Urinary bladder (tissue), 4 donors: ENCODE results near the gene LIMD2. TPM values are rescaled to one million over a fixed set of nuclear protein-coding genes. Genes with fewer than 3 reads are reported as not detected.

Experiments
- DNase-seq: peaks from one replicate; pipeline ENCODE4 v3.0.0-alpha.2; 2015; ENCODE audit errors: extremely low spot score
- H3K27ac ChIP-seq: one replicate; pipeline ENCODE4 v1.5.1; 2013; ENCODE audit warnings: low read depth, mild to moderate bottlenecking, moderate library complexity
- H3K36me3 ChIP-seq: one replicate; pipeline ENCODE4 v1.6.1; 2013; ENCODE audit warnings: mild to moderate bottlenecking, moderate library complexity; ENCODE audit not compliant: insufficient read depth
- H3K4me1 ChIP-seq: one replicate; pipeline ENCODE4 v1.6.1; 2013; ENCODE audit warnings: mild to moderate bottlenecking, moderate library complexity; ENCODE audit not compliant: insufficient read depth
- H3K4me3 ChIP-seq: one replicate; pipeline ENCODE4 v1.5.1; 2013; ENCODE audit warnings: low read depth, low read length
- WGBS: extraction: QIAGEN DNeasy Blood & Tissue Kit; methylation state at CpG from one replicate; pipeline ENCODE4 v1.1.7; 2013; 5-methylcytosine and 5-hydroxymethylcytosine counted together
- polyA plus RNA-seq: library from polyadenylated mRNA; stranded (reverse); fragments of 200-250 nt; gene quantifications from one replicate; pipeline ENCODE4 v1.2.3, GENCODE V29; 2013
- total RNA-seq: library from RNA; depleted of rRNA; stranded (reverse); fragments of >200 nt; gene quantifications from one replicate; pipeline ENCODE4 v1.2.3, GENCODE V29; 2014
- donor health status: healthy with polysubstance abuse.
- donor health status: healthy.

The LIMD2 gene
- total and polyA plus RNA-seq, 2 donors: 9.4 to 12.0 TPM

- Histone ChIP-seq H3K27ac (no peak overlapping the region), H3K4me3 (no peak overlapping the region), H3K36me3 (no peaks in the 10 kb centered on the region), H3K4me1 (no peaks in the 10 kb centered on the region)
- DNase-seq: no peak
These were observed 16.9 kb downstream of the LIMD2 start for GRCh38 chr17:63682981-63683380.

GRCh38 chr17:63682441-63682840 lies 17.5 kb downstream of the LIMD2 start:
- Histone ChIP-seq H3K4me1 (no peaks in the 10 kb centered on the region), H3K27ac (no peak overlapping the region), H3K4me3 (no peak overlapping the region), H3K36me3 (no peaks in the 10 kb centered on the region)
- WGBS: 98% methylated on average over 1 of the region's 1 CpG
- no peak for DNase-seq

GRCh38 chr17:63681530-63681929 lies 18.4 kb downstream of the LIMD2 start:
- 84% methylated on average over 8 of the region's 8 CpGs for WGBS
- no peak overlapping the region for H3K27ac ChIP-seq
- no peak overlapping the region for H3K4me3 ChIP-seq
- H3K4me1 ChIP-seq: no peaks in the 10 kb centered on the region
- no peak for DNase-seq
- H3K36me3 ChIP-seq: no peaks in the 10 kb centered on the region

- H3K4me1 ChIP-seq: no peaks in the 10 kb centered on the region
- H3K4me3 ChIP-seq: no peak overlapping the region
- H3K27ac ChIP-seq: no peak overlapping the region
- 96% methylated on average over 1 of the region's 1 CpG for WGBS
- DNase-seq: no peak
- H3K36me3 ChIP-seq: no peaks in the 10 kb centered on the region
These were observed 19.2 kb downstream of the LIMD2 start for GRCh38 chr17:63680700-63681099.

- 96% methylated on average over 5 of the region's 5 CpGs for WGBS
- no peak overlapping the region for H3K27ac ChIP-seq
- H3K4me3 ChIP-seq: no peak overlapping the region
- no peaks in the 10 kb centered on the region for H3K36me3 ChIP-seq
- DNase-seq: no peak
- no peaks in the 10 kb centered on the region for H3K4me1 ChIP-seq
These were observed 20.7 kb downstream of the LIMD2 start for GRCh38 chr17:63679214-63679613.

GRCh38 chr17:63676584-63676983 lies 23.3 kb downstream of the LIMD2 start:
- no peak for DNase-seq
- WGBS: 58% methylated on average over 3 of the region's 3 CpGs
- H3K27ac ChIP-seq: no peak overlapping the region
- H3K4me3 ChIP-seq: no peak overlapping the region
- no peaks in the 10 kb centered on the region for H3K36me3 ChIP-seq
- H3K4me1 ChIP-seq: no peaks in the 10 kb centered on the region

- 26% methylated on average over 6 of the region's 6 CpGs for WGBS
- H3K4me3 ChIP-seq: no peak overlapping the region
- DNase-seq: peak; percentile 77
- peak overlapping the region; percentile 34 for H3K27ac ChIP-seq
- H3K4me1 ChIP-seq: no peaks in the 10 kb centered on the region
- no peaks in the 10 kb centered on the region for H3K36me3 ChIP-seq
These were observed 24.0 kb downstream of the LIMD2 start for GRCh38 chr17:63675607-63676546.

GRCh38 chr17:63675231-63675606 lies 24.7 kb downstream of the LIMD2 start:
- H3K4me1 ChIP-seq: no peaks in the 10 kb centered on the region
- H3K36me3 ChIP-seq: no peaks in the 10 kb centered on the region
- 18% methylated on average over 4 of the region's 4 CpGs for WGBS
- H3K27ac ChIP-seq: peak overlapping the region; percentile 34
- no peak for DNase-seq
- no peak overlapping the region for H3K4me3 ChIP-seq

GRCh38 chr17:63672856-63673255 lies 27.1 kb downstream of the LIMD2 start:
- no peaks in the 10 kb centered on the region for H3K36me3 ChIP-seq
- H3K4me3 ChIP-seq: no peak overlapping the region
- no peak for DNase-seq
- no peak overlapping the region for H3K27ac ChIP-seq
- WGBS: 94% methylated on average over 2 of the region's 2 CpGs
- H3K4me1 ChIP-seq: no peaks in the 10 kb centered on the region

- Histone ChIP-seq H3K4me1 (peaks cover 2% of the 10 kb centered on the region), H3K27ac (no peak overlapping the region), H3K4me3 (no peak overlapping the region), H3K36me3 (peaks cover 2% of the 10 kb centered on the region)
- 55% methylated on average over 5 of the region's 5 CpGs for WGBS
- no peak for DNase-seq
These were observed 34.3 kb downstream of the LIMD2 start for GRCh38 chr17:63665527-63666214.

GRCh38 chr17:63659850-63660249 lies 40.1 kb downstream of the LIMD2 start:
- no peak overlapping the region for H3K4me3 ChIP-seq
- H3K4me1 ChIP-seq: no peaks in the 10 kb centered on the region
- WGBS: 94% methylated on average over 3 of the region's 3 CpGs
- peaks cover 8% of the 10 kb centered on the region for H3K36me3 ChIP-seq
- DNase-seq: no peak
- no peak overlapping the region for H3K27ac ChIP-seq

GRCh38 chr17:63658366-63658765 lies 41.6 kb downstream of the LIMD2 start:
- Histone ChIP-seq H3K36me3 (peaks cover 6% of the 10 kb centered on the region), H3K4me3 (no peak overlapping the region), H3K27ac (no peak overlapping the region), H3K4me1 (no peaks in the 10 kb centered on the region)
- no peak for DNase-seq
- 77% methylated on average over 1 of the region's 1 CpG for WGBS

- Histone ChIP-seq H3K27ac (no peak overlapping the region), H3K4me1 (no peaks in the 10 kb centered on the region), H3K4me3 (no peak overlapping the region), H3K36me3 (peaks cover 9% of the 10 kb centered on the region)
- DNase-seq: no peak
- WGBS: 90% methylated on average over 3 of the region's 3 CpGs
These were observed 42.1 kb downstream of the LIMD2 start for GRCh38 chr17:63657786-63658185.

- 18% methylated on average over 2 of the region's 2 CpGs for WGBS
- peaks cover 8% of the 10 kb centered on the region for H3K36me3 ChIP-seq
- H3K27ac ChIP-seq: no peak overlapping the region
- no peaks in the 10 kb centered on the region for H3K4me1 ChIP-seq
- no peak overlapping the region for H3K4me3 ChIP-seq
- DNase-seq: no peak
These were observed 46.9 kb downstream of the LIMD2 start for GRCh38 chr17:63653050-63653449.
